GM12878 (cell line): ENCODE measurements around the gene CCBE1.

ENCODE experiments used
- CHD2 ChIP-seq: IDR thresholded peaks from 2 replicates; pipeline ENCODE4 v1.6.1; 2011; ENCODE audit warnings: low read depth, low read length, improper control_type of control experiment, borderline replicate concordance
- CTCF ChIP-seq, 3 experiments: IDR thresholded peaks in 2 of 3; conservative IDR thresholded peaks in 1 of 3; 2 replicates each; pipeline ENCODE4 v1.5.1; 2011; ENCODE audit warnings: low read depth in 3 of 3, low read length in 3 of 3, mild to moderate bottlenecking in 3 of 3, control low read depth in 2 of 3, moderate library complexity in 2 of 3, inconsistent platforms in 1 of 3, mixed read lengths in 1 of 3; ENCODE audit not compliant: control insufficient read depth in 2 of 3, insufficient read depth in 1 of 3; ENCODE audit errors: extremely low read depth in 1 of 3
- E4F1 ChIP-seq: fragments of 450-650 bp; IDR thresholded peaks from 2 replicates; pipeline ENCODE4 v1.6.1; 2018; ENCODE audit warnings: borderline replicate concordance, mild to moderate bottlenecking; ENCODE audit not compliant: partially characterized antibody
- ELK1 ChIP-seq: IDR thresholded peaks from 2 replicates; pipeline ENCODE4 v1.6.1; 2012; ENCODE audit warnings: low read depth, low read length, improper control_type of control experiment
- GABPA ChIP-seq: IDR thresholded peaks from 2 replicates; pipeline ENCODE4 v1.6.1; 2014; ENCODE audit warnings: antibody characterized with exemption, low read depth, mild to moderate bottlenecking, inconsistent platforms
- MAX ChIP-seq: IDR thresholded peaks from 2 replicates; pipeline ENCODE4 v1.6.1; 2012; ENCODE audit warnings: low read depth, low read length, improper control_type of control experiment
- NR2C2 ChIP-seq: IDR thresholded peaks from 2 replicates; pipeline ENCODE4 v1.6.1; 2011; ENCODE audit warnings: borderline replicate concordance, low read depth; ENCODE audit not compliant: control insufficient read depth, insufficient read length
- PAX8 ChIP-seq: fragments of 450-650 bp; IDR thresholded peaks from 2 replicates; pipeline ENCODE4 v1.6.1; 2017; ENCODE audit warnings: mild to moderate bottlenecking, moderate library complexity
- POLR2AphosphoS5 ChIP-seq: IDR thresholded peaks from 2 replicates; pipeline ENCODE4 v1.6.1; 2011; ENCODE audit warnings: mild to moderate bottlenecking, low read length, inconsistent platforms
- USF2 ChIP-seq: IDR thresholded peaks from 2 replicates; pipeline ENCODE4 v1.6.1; 2011; ENCODE audit warnings: low read depth, low read length, improper control_type of control experiment, borderline replicate concordance

- TF ChIP-seq MAX = no peak
- TF ChIP-seq CTCF (IDR thresholded peaks at IDR 0.05 in 2 of 3, conservative IDR thresholded peaks at IDR 0.05 in 1 of 3; ENCODE audit: control insufficient read depth in 2 of 3, extremely low read depth in 1 of 3, insufficient read depth in 1 of 3, low read depth in 3 of 3, low read length in 3 of 3) = no peak
- TF ChIP-seq CHD2 = no peak
- TF ChIP-seq PAX8 = no peak
- TF ChIP-seq E4F1 = no peak
- TF ChIP-seq NR2C2 = no peak
- no peak for TF ChIP-seq POLR2AphosphoS5
- no peak for TF ChIP-seq ELK1
- TF ChIP-seq GABPA = no peak
- TF ChIP-seq USF2 = no peak
Observed at GRCh38 chr18:59671551-59671950, 25.7 kb downstream of the CCBE1 start.
